Measurements from ENCODE around the gene PLXDC1.

GRCh38 chr17:39174920-39175694 lies 23.7 kb upstream of the PLXDC1 start:
- TF ChIP-seq CTCF (IDR thresholded peaks at IDR 0.05), result peak; percentile 55 to 73 (median 56)
- no peak for TF ChIP-seq POLR2AphosphoS5 (IDR thresholded peaks at IDR 0.05)
